Right cardiac atrium (tissue), 5 donors: ENCODE data around the gene MYOF. TPM values are rescaled to one million over a fixed set of nuclear protein-coding genes. Genes with fewer than 3 reads are reported as not detected.
A peak's percentile ranks its signal among the peaks of the same experiment; 100 is the strongest.
"Not testable (repeated sequence)": the region's sequence is repeated elsewhere in the genome, so short reads cannot be mapped to it uniquely, and the experiment has no call there.

Experiments used
- ATAC-seq, 2 donors: fragments of 200-7000 bp; cut with Tn5 transposase; one replicate each; pipeline versions ENCODE4 v1.8.0 to v1.9.1; 2020; ENCODE audit warnings: moderate library complexity in 2 of 2, mild to moderate bottlenecking in 1 of 2
- DNase-seq, 3 donors: peaks; one replicate each; pipeline ENCODE4 v3.0.0-alpha.2; 2020
- H3K27ac ChIP-seq: one replicate; pipeline ENCODE4 v1.5.1; 2013; ENCODE audit warnings: mild to moderate bottlenecking, low read length, control low read depth, moderate library complexity
- H3K27me3 ChIP-seq: one replicate; pipeline ENCODE4 v1.6.1; 2013; ENCODE audit not compliant: control insufficient read depth, insufficient read depth
- H3K4me1 ChIP-seq: one replicate; pipeline ENCODE4 v1.6.1; 2013; ENCODE audit warnings: low read length; ENCODE audit not compliant: control insufficient read depth, insufficient read depth
- H3K4me3 ChIP-seq: one replicate; pipeline ENCODE4 v1.5.1; 2013; ENCODE audit warnings: low read length, control low read depth
- H3K9me3 ChIP-seq: one replicate; pipeline ENCODE4 v1.6.1; 2013; ENCODE audit warnings: low read length; ENCODE audit not compliant: control insufficient read depth
- WGBS: extraction: QIAGEN DNeasy Blood & Tissue Kit; methylation state at CpG from one replicate; pipeline ENCODE4 v1.1.7; 2013; 5-methylcytosine and 5-hydroxymethylcytosine counted together
- intact Hi-C, 4 donors: fragments of 100-400 bp; cut with DNase I; formaldehyde crosslinking; loops; one replicate each; pipeline versions ENCODE4 v1.11.0 to v1.14.0; 2022 to 2023
- polyA plus RNA-seq: library from polyadenylated mRNA; stranded (reverse); fragments of 200-250 nt; gene quantifications from one replicate; pipeline ENCODE4 v1.2.3, GENCODE V29; 2013
- total RNA-seq, 4 donors: library from RNA; stranded (reverse); fragmentation: NEBNext Ultra II Directional; extraction: Animal tissue kit (Norgen Biotek cat#: 25700); gene quantifications; one replicate each; pipeline ENCODE4 v1.2.1, GENCODE V29; 2021
- donor health status: healthy with polysubstance abuse.
- donor health status: DM: no; HTN: yes; CAD: no.
- donor health status: DM: no; HTN: no; CAD: no.
- donor health status: DM: no; HTN: yes; CAD: no; lungs with severe emphysema.
- donor health status: DM: yes; HTN: yes; CAD: no.

Gene MYOF
- total and polyA plus RNA-seq, 5 donors, result 5.5 to 25.0 (median 15.6) TPM

- ATAC-seq, result no peak
- WGBS, result 74% methylated on average over 6 of the region's 6 CpGs
- Histone ChIP-seq H3K27ac (no peak overlapping the region), H3K4me1 (peaks cover 8% of the 10 kb centered on the region), H3K27me3 (no peaks in the 10 kb centered on the region), H3K9me3 (no peaks in the 10 kb centered on the region), H3K4me3 (no peak overlapping the region)
- intact Hi-C loops, result no loop called here
- DNase-seq, result no peak
These were observed 60.9 kb downstream of the MYOF start for GRCh38 chr10:93420944-93421825.

GRCh38 chr10:93420091-93420490 is 62.0 kb downstream of the MYOF start:
- intact Hi-C loops, result no loop called here
- H3K9me3 ChIP-seq, result no peaks in the 10 kb centered on the region
- no peaks in the 10 kb centered on the region for H3K27me3 ChIP-seq
- H3K4me3 ChIP-seq, result no peak overlapping the region
- DNase-seq, result no peak
- WGBS, result 24% methylated on average over 5 of the region's 5 CpGs
- H3K4me1 ChIP-seq, result peaks cover 8% of the 10 kb centered on the region
- peak overlapping the region; percentile 37 for H3K27ac ChIP-seq
- ATAC-seq, result peak in 1 of 2 donors; percentile 60

GRCh38 chr10:93419016-93419415 is 63.1 kb downstream of the MYOF start:
- H3K27me3 ChIP-seq, H3K4me3 ChIP-seq, ATAC-seq, H3K27ac ChIP-seq, H3K4me1 ChIP-seq, intact Hi-C loops, H3K9me3 ChIP-seq: not testable (repeated sequence)
- DNase-seq, result peak in 1 of 3 donors; percentile 53
- 93% methylated on average over 8 of the region's 8 CpGs for WGBS

GRCh38 chr10:93417921-93418320 is 64.2 kb downstream of the MYOF start:
- Histone ChIP-seq H3K4me1 (peaks cover 12% of the 10 kb centered on the region), H3K4me3 (no peak overlapping the region), H3K27ac (no peak overlapping the region), H3K9me3 (no peaks in the 10 kb centered on the region), H3K27me3 (no peaks in the 10 kb centered on the region)
- intact Hi-C loops, result no loop called here
- 52% methylated on average over 3 of the region's 3 CpGs for WGBS
- ATAC-seq (no peak), DNase-seq (no peak)

GRCh38 chr10:93417266-93417665 is 64.9 kb downstream of the MYOF start:
- peak; percentile 82 to 83 for ATAC-seq
- DNase-seq, result peak; percentile 40 to 79 (median 70)
- intact Hi-C loops, result no loop called here
- Histone ChIP-seq H3K4me3 (no peak overlapping the region), H3K27me3 (no peaks in the 10 kb centered on the region), H3K4me1 (peaks cover 12% of the 10 kb centered on the region), H3K27ac (peak overlapping the region; percentile 76), H3K9me3 (no peaks in the 10 kb centered on the region)
- 54% methylated on average over 3 of the region's 3 CpGs for WGBS

- intact Hi-C loops, result no loop called here
- WGBS, result 90% methylated on average over 4 of the region's 4 CpGs
These were observed 65.3 kb downstream of the MYOF start for GRCh38 chr10:93416824-93417223.

GRCh38 chr10:93415693-93416092 is 66.4 kb downstream of the MYOF start:
- ATAC-seq (no peak), DNase-seq (no peak)
- no peak overlapping the region for H3K4me3 ChIP-seq
- no peaks in the 10 kb centered on the region for H3K27me3 ChIP-seq
- peaks cover 10% of the 10 kb centered on the region for H3K4me1 ChIP-seq
- no peaks in the 10 kb centered on the region for H3K9me3 ChIP-seq
- intact Hi-C loops, result no loop called here
- 76% methylated on average over 6 of the region's 6 CpGs for WGBS
- H3K27ac ChIP-seq, result no peak overlapping the region

More at GRCh38 chr10:93416824-93417223, 65.3 kb downstream of the MYOF start:
- H3K9me3 ChIP-seq, result no peaks in the 10 kb centered on the region
- DNase-seq (no peak), ATAC-seq (no peak)
- peaks cover 12% of the 10 kb centered on the region for H3K4me1 ChIP-seq
- no peak overlapping the region for H3K27ac ChIP-seq
- H3K27me3 ChIP-seq, result no peaks in the 10 kb centered on the region
- H3K4me3 ChIP-seq, result no peak overlapping the region

- Histone ChIP-seq H3K27ac (peak overlapping the region; percentile 25), H3K9me3 (no peaks in the 10 kb centered on the region), H3K4me1 (peaks cover 6% of the 10 kb centered on the region), H3K4me3 (no peak overlapping the region), H3K27me3 (no peaks in the 10 kb centered on the region)
- peak in 1 of 3 donors; percentile 44 for DNase-seq
- 51% methylated on average over 3 of the region's 3 CpGs for WGBS
- intact Hi-C loops, result no loop called here
- peak in 1 of 2 donors; percentile 25 for ATAC-seq
These were observed 68.9 kb downstream of the MYOF start for GRCh38 chr10:93413252-93413689.

- Histone ChIP-seq H3K27ac (no peak overlapping the region), H3K4me1 (peaks cover 6% of the 10 kb centered on the region), H3K4me3 (no peak overlapping the region), H3K27me3 (no peaks in the 10 kb centered on the region), H3K9me3 (no peaks in the 10 kb centered on the region)
- 54% methylated on average over 7 of the region's 7 CpGs for WGBS
- intact Hi-C loops, result no loop called here
- ATAC-seq (peak in 1 of 2 donors; percentile 8), DNase-seq (peak in 1 of 3 donors; percentile 58)
These were observed 69.3 kb downstream of the MYOF start for GRCh38 chr10:93412801-93413200.

- H3K4me1 ChIP-seq, result peaks cover 4% of the 10 kb centered on the region
- H3K9me3 ChIP-seq, result no peaks in the 10 kb centered on the region
- DNase-seq, result no peak
- intact Hi-C loops, result no loop called here
- no peaks in the 10 kb centered on the region for H3K27me3 ChIP-seq
- ATAC-seq, result no peak
- no peak overlapping the region for H3K27ac ChIP-seq
- no peak overlapping the region for H3K4me3 ChIP-seq
- 79% methylated on average over 6 of the region's 6 CpGs for WGBS
These were observed 71.3 kb downstream of the MYOF start for GRCh38 chr10:93410697-93411348.

- no peaks in the 10 kb centered on the region for H3K27me3 ChIP-seq
- H3K27ac ChIP-seq, result no peak overlapping the region
- DNase-seq (no peak), ATAC-seq (no peak)
- intact Hi-C loops, result no loop called here
- no peaks in the 10 kb centered on the region for H3K9me3 ChIP-seq
- peaks cover 4% of the 10 kb centered on the region for H3K4me1 ChIP-seq
- WGBS, result 87% methylated on average over 8 of the region's 8 CpGs
- no peak overlapping the region for H3K4me3 ChIP-seq
These were observed 73.4 kb downstream of the MYOF start for GRCh38 chr10:93408783-93409182.
